GM12878 (cell line): Measurements from ENCODE around the gene NAGK. TPM values are rescaled to one million over a fixed set of nuclear protein-coding genes. Genes with fewer than 3 reads are reported as not detected.

Experiments used
- ASH2L ChIP-seq: fragments of 300-600, 200-600 bp; sonication (generic); IDR thresholded peaks from 2 replicates; pipeline ENCODE4 v1.6.1; 2017; ENCODE audit warnings: low read depth, mild to moderate bottlenecking, borderline replicate concordance
- CBX3 ChIP-seq: fragments of 200-600 bp; sonication (generic); IDR thresholded peaks from 2 replicates; pipeline ENCODE4 v1.6.1; 2016; ENCODE audit warnings: low read depth, borderline replicate concordance
- ESRRA ChIP-seq: IDR thresholded peaks from 2 replicates; pipeline ENCODE4 v1.6.1; 2012; ENCODE audit warnings: mild to moderate bottlenecking, low read length, improper control_type of control experiment
- FOS ChIP-seq: IDR thresholded peaks from 3 replicates; pipeline ENCODE4 v1.6.1; 2011; ENCODE audit warnings: borderline replicate concordance; ENCODE audit not compliant: insufficient read length; ENCODE audit errors: extremely low read depth
- GATAD2B ChIP-seq: fragments of 450-650 bp; conservative IDR thresholded peaks from 2 replicates; pipeline ENCODE4 v1.6.1; 2017; ENCODE audit warnings: low read depth, mild to moderate bottlenecking, moderate library complexity
- MXI1 ChIP-seq: fragments of 150-350 bp; IDR thresholded peaks from 2 replicates; pipeline ENCODE4 v1.6.1; 2011; ENCODE audit warnings: low read depth, mild to moderate bottlenecking, inconsistent platforms, low read length, improper control_type of control experiment
- RB1 ChIP-seq: fragments of 450-650 bp; formaldehyde crosslinking; IDR thresholded peaks from 2 replicates; pipeline ENCODE4 v1.6.1; 2017; ENCODE audit warnings: mild to moderate bottlenecking, borderline replicate concordance
- RCOR1 ChIP-seq: conservative IDR thresholded peaks from 2 replicates; pipeline ENCODE4 v1.6.1; 2012; ENCODE audit warnings: low read depth, low read length, improper control_type of control experiment
- SMAD1 ChIP-seq: fragments of 450-650 bp; IDR thresholded peaks from 2 replicates; pipeline ENCODE4 v1.6.1; 2018; ENCODE audit warnings: mild to moderate bottlenecking, low read depth; ENCODE audit not compliant: partially characterized antibody
- SPI1 ChIP-seq: IDR thresholded peaks from 2 replicates; pipeline ENCODE4 v1.6.1; 2011; ENCODE audit warnings: low read depth, mild to moderate bottlenecking, low read length, moderate library complexity, borderline replicate concordance; ENCODE audit not compliant: insufficient read depth
- TBL1XR1 ChIP-seq: IDR thresholded peaks from 2 replicates; pipeline ENCODE4 v1.6.1; 2012; ENCODE audit warnings: low read depth, low read length, improper control_type of control experiment
- polyA plus RNA-seq, 11 experiments: library from polyadenylated mRNA; depleted of rRNA in 4 of 11; unstranded in 6 of 11; stranded (reverse) in 5 of 11; fragments of >200 nt; fragmentation: Nextera tagmentation in 4 of 11; fragmentation: Illumina TruSeq in 1 of 11; extraction: Ambion mirVana in 4 of 11; extraction: Trizol in 1 of 11; gene quantifications; 1 replicate in 1 of 11; 2 replicates in 10 of 11; pipeline versions ENCODE4 v1.2.1 to v1.2.3, GENCODE V29; 2011 to 2016; ENCODE audit warnings: inconsistent platforms in 2 of 11, missing spikeins in 2 of 11, low read depth in 1 of 11
- total RNA-seq, 4 experiments: library from RNA; depleted of rRNA in 3 of 4; stranded (reverse); fragments of >200 nt in 3 of 4; fragmentation: Illumina TruSeq in 1 of 4; extraction: Trizol in 1 of 4; gene quantifications; 2 replicates each; pipeline versions ENCODE4 v1.2.1 to v1.2.3, GENCODE V29; 2013 to 2021
- TF ChIP-seq, protein P1 (sequence below): fragments of 450-650 bp; IDR thresholded peaks from 2 replicates; pipeline ENCODE4 v1.6.1; 2016; ENCODE audit warnings: mild to moderate bottlenecking, moderate library complexity, borderline replicate concordance
- TF ChIP-seq, protein P2 (sequence below): fragments of 150-350 bp; IDR thresholded peaks from 2 replicates; pipeline ENCODE4 v1.6.1; 2016; ENCODE audit warnings: low read depth, low read length
- TF ChIP-seq, protein P3 (sequence below): IDR thresholded peaks from 2 replicates; pipeline ENCODE4 v1.6.1; 2011; ENCODE audit warnings: borderline replicate concordance, low read depth, mild to moderate bottlenecking, moderate library complexity, mixed read lengths, low read length; ENCODE audit not compliant: insufficient read depth; ENCODE audit errors: extremely low read length
- TF ChIP-seq, protein P4 (sequence below): fragments of 450-650 bp; IDR thresholded peaks from 2 replicates; pipeline ENCODE4 v1.6.1; 2017; ENCODE audit warnings: mild to moderate bottlenecking, moderate library complexity

NAGK gene
- total and polyA plus RNA-seq, 10 of the 15 experiments (the other 5 are each of a cell fraction or from before 2014, with no cell fraction given): 67.7 to 137 (median 115) TPM

DNA sequence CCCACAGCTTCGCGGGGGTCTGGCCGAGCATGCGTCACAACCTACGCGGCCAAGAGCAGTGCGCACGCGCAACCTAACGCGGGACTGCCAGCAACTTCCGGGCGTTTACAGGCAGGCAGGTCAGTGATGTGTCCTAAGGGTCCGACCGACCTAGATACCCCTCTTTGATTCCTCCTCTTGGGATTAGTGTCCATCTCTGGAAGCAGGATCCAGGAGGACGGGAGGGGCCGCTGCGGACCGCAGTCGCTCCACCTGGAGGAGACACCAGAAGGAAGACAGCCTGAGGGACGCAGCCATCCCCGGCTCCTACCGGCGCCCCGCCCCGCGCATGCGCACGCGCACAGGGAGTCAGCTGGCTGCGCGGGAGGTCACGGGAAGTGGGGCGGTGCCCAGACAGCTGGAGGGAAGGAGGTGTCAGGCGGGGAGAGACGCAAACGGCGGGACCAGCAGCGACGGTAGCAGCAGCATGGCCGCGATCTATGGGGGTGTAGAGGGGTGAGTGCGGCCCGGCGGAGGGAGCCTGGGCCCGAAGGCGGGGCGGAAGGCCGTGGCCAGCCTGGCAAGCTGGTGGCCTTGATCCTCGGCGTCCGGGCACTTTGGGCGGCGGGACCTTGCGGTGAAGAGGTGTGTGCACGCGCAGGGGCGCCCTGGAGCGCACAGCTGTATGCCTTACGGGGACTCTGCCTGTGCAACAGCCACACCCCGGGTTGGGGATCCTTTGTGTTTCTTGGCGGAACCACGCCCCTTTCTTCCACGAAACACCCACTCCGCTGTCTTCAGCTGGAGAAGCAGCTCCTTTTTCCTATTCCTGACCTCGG, at the start of gene NAGK (continued):
- TF ChIP-seq FOS (no peak), ASH2L (0 out of 2 replicates have a peak, but pooled peaks have one; percentile 11), SPI1 (peak; percentile 54; the same call in 1 of the 2 replicates), MXI1 (peak; percentile 96), GATAD2B (peak; percentile 75), SMAD1 (no peak), RB1 (peak; percentile 97), CBX3 (no peak), ESRRA (peak; percentile 17; the same call in 1 of the 2 replicates), RCOR1 (no peak), TBL1XR1 (no peak; the same call in none of the 2 replicates)
- TF ChIP-seq, protein P1, sequence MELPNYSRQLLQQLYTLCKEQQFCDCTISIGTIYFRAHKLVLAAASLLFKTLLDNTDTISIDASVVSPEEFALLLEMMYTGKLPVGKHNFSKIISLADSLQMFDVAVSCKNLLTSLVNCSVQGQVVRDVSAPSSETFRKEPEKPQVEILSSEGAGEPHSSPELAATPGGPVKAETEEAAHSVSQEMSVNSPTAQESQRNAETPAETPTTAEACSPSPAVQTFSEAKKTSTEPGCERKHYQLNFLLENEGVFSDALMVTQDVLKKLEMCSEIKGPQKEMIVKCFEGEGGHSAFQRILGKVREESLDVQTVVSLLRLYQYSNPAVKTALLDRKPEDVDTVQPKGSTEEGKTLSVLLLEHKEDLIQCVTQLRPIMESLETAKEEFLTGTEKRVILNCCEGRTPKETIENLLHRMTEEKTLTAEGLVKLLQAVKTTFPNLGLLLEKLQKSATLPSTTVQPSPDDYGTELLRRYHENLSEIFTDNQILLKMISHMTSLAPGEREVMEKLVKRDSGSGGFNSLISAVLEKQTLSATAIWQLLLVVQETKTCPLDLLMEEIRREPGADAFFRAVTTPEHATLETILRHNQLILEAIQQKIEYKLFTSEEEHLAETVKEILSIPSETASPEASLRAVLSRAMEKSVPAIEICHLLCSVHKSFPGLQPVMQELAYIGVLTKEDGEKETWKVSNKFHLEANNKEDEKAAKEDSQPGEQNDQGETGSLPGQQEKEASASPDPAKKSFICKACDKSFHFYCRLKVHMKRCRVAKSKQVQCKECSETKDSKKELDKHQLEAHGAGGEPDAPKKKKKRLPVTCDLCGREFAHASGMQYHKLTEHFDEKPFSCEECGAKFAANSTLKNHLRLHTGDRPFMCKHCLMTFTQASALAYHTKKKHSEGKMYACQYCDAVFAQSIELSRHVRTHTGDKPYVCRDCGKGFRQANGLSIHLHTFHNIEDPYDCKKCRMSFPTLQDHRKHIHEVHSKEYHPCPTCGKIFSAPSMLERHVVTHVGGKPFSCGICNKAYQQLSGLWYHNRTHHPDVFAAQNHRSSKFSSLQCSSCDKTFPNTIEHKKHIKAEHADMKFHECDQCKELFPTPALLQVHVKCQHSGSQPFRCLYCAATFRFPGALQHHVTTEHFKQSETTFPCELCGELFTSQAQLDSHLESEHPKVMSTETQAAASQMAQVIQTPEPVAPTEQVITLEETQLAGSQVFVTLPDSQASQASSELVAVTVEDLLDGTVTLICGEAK: peak; percentile 73; the same call in 1 of the 2 replicates
- TF ChIP-seq, protein P2, sequence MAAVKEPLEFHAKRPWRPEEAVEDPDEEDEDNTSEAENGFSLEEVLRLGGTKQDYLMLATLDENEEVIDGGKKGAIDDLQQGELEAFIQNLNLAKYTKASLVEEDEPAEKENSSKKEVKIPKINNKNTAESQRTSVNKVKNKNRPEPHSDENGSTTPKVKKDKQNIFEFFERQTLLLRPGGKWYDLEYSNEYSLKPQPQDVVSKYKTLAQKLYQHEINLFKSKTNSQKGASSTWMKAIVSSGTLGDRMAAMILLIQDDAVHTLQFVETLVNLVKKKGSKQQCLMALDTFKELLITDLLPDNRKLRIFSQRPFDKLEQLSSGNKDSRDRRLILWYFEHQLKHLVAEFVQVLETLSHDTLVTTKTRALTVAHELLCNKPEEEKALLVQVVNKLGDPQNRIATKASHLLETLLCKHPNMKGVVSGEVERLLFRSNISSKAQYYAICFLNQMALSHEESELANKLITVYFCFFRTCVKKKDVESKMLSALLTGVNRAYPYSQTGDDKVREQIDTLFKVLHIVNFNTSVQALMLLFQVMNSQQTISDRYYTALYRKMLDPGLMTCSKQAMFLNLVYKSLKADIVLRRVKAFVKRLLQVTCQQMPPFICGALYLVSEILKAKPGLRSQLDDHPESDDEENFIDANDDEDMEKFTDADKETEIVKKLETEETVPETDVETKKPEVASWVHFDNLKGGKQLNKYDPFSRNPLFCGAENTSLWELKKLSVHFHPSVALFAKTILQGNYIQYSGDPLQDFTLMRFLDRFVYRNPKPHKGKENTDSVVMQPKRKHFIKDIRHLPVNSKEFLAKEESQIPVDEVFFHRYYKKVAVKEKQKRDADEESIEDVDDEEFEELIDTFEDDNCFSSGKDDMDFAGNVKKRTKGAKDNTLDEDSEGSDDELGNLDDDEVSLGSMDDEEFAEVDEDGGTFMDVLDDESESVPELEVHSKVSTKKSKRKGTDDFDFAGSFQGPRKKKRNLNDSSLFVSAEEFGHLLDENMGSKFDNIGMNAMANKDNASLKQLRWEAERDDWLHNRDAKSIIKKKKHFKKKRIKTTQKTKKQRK: no peak
- TF ChIP-seq, protein P3, sequence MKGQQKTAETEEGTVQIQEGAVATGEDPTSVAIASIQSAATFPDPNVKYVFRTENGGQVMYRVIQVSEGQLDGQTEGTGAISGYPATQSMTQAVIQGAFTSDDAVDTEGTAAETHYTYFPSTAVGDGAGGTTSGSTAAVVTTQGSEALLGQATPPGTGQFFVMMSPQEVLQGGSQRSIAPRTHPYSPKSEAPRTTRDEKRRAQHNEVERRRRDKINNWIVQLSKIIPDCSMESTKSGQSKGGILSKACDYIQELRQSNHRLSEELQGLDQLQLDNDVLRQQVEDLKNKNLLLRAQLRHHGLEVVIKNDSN: peak; percentile 87
- TF ChIP-seq, protein P4, sequence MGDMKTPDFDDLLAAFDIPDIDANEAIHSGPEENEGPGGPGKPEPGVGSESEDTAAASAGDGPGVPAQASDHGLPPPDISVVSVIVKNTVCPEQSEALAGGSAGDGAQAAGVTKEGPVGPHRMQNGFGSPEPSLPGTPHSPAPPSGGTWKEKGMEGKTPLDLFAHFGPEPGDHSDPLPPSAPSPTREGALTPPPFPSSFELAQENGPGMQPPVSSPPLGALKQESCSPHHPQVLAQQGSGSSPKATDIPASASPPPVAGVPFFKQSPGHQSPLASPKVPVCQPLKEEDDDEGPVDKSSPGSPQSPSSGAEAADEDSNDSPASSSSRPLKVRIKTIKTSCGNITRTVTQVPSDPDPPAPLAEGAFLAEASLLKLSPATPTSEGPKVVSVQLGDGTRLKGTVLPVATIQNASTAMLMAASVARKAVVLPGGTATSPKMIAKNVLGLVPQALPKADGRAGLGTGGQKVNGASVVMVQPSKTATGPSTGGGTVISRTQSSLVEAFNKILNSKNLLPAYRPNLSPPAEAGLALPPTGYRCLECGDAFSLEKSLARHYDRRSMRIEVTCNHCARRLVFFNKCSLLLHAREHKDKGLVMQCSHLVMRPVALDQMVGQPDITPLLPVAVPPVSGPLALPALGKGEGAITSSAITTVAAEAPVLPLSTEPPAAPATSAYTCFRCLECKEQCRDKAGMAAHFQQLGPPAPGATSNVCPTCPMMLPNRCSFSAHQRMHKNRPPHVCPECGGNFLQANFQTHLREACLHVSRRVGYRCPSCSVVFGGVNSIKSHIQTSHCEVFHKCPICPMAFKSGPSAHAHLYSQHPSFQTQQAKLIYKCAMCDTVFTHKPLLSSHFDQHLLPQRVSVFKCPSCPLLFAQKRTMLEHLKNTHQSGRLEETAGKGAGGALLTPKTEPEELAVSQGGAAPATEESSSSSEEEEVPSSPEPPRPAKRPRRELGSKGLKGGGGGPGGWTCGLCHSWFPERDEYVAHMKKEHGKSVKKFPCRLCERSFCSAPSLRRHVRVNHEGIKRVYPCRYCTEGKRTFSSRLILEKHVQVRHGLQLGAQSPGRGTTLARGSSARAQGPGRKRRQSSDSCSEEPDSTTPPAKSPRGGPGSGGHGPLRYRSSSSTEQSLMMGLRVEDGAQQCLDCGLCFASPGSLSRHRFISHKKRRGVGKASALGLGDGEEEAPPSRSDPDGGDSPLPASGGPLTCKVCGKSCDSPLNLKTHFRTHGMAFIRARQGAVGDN: peak; percentile 85; the same call in 1 of the 2 replicates
